Panc1 (cell line): ENCODE measurements around the gene SIGMAR1.

Experiments used
- CTCF ChIP-seq: fragments of 450-650 bp; IDR thresholded peaks from 2 replicates; pipeline ENCODE4 v1.5.1; 2017; ENCODE audit warnings: mild to moderate bottlenecking
- POLR2AphosphoS5 ChIP-seq: IDR thresholded peaks from 2 replicates; pipeline ENCODE4 v1.6.1; 2012; ENCODE audit warnings: mild to moderate bottlenecking, low read depth, low read length, moderate library complexity
- REST ChIP-seq, 2 experiments: IDR thresholded peaks; 2 replicates each; pipeline ENCODE4 v1.6.1; 2011 to 2012; ENCODE audit warnings: low read depth in 2 of 2, control low read depth in 1 of 2, low read length in 1 of 2, mild to moderate bottlenecking in 1 of 2, moderate library complexity in 1 of 2; ENCODE audit not compliant: insufficient read depth in 1 of 2
- TCF7L2 ChIP-seq: IDR thresholded peaks from 2 replicates; pipeline ENCODE4 v1.6.1; 2011; ENCODE audit warnings: mild to moderate bottlenecking, low read depth, low read length, inconsistent platforms

GRCh38 chr9:34647651-34648050, 10.1 kb upstream of the SIGMAR1 start:
- TF ChIP-seq CTCF (no peak), POLR2AphosphoS5 (no peak), TCF7L2 (no peak), REST (IDR thresholded peaks at IDR 0.05; ENCODE audit: insufficient read depth in 1 of 2, low read depth in 2 of 2, low read length in 1 of 2) (no peak)
